Measurements from ENCODE around the gene C6orf15. TPM values are rescaled to one million over a fixed set of nuclear protein-coding genes. Genes with fewer than 3 reads are reported as not detected.

C6orf15 gene
- total and polyA plus RNA-seq, 2 donors (not counting 3 experiments of a cell fraction or from before 2014, with no cell fraction given) = not detected

GRCh38 chr6:31096215-31096614 lies 16.2 kb downstream of the C6orf15 start:
- Histone ChIP-seq H3K36me3 (ENCODE audit: control insufficient read depth in 2 of 2, extremely low read depth in 1 of 2, insufficient read depth in 2 of 2, low read length in 2 of 2) (no peaks in the 10 kb centered on the region), H3K4me3 (replicated peaks in 1 of 3; ENCODE audit: insufficient read depth in 1 of 3, low read depth in 1 of 3, low read length in 3 of 3) (no peak overlapping the region), H3K4me2 (ENCODE audit: insufficient read depth, low read length) (no peak overlapping the region), H3K4me1 (ENCODE audit: control insufficient read depth, extremely low read depth, insufficient read depth, low read length) (peaks cover 41% of the 10 kb centered on the region), H3K27me3 (ENCODE audit: control insufficient read depth in 2 of 2, insufficient read depth in 2 of 2, low read length in 2 of 2) (no peaks in the 10 kb centered on the region), H2AFZ (ENCODE audit: low read depth, low read length) (no peak overlapping the region), H3K27ac (ENCODE audit: insufficient read depth, low read depth, low read length) (no peak overlapping the region), H4K20me1 (replicated peaks; ENCODE audit: control insufficient read depth, extremely low read depth, insufficient read depth, low read length) (no peaks in the 10 kb centered on the region), H3K9me3 (replicated peaks; ENCODE audit: control insufficient read depth, insufficient read depth, low read length) (no peaks in the 10 kb centered on the region), H3K79me2 (ENCODE audit: control insufficient read depth, insufficient read depth, low read length) (no peaks in the 10 kb centered on the region), H3K9ac (replicated peaks; ENCODE audit: extremely low read depth, insufficient read depth, low read length) (no peak overlapping the region), H3K9me1 (replicated peaks; ENCODE audit: control insufficient read depth, extremely low read depth, insufficient read depth, low read length) (no peaks in the 10 kb centered on the region)
- CTCF ChIA-PET = interaction anchor here (0.8 to 6.3 kb wide), 4 partner anchors 9 to 274 kb away, joined by 3 to 45 read pairs (median 14); partner anchors contain the start of gene PSORS1C1
- TF ChIP-seq CTCF (IDR thresholded peaks at IDR 0.05; ENCODE audit: extremely low read depth in 1 of 2, insufficient read depth in 1 of 2, low read depth in 1 of 2, low read length in 2 of 2) (no peak), POLR2A (IDR thresholded peaks at IDR 0.05; ENCODE audit: low read depth, low read length) (no peak), MYC (IDR thresholded peaks at IDR 0.05; ENCODE audit: low read depth, low read length) (no peak), FOS (IDR thresholded peaks at IDR 0.05; ENCODE audit: borderline replicate concordance, insufficient read depth, low read length) (no peak)
- POLR2A ChIA-PET = no interaction called here
- dilution Hi-C loops (cut with MboI; ENCODE audit: extremely low pct_ligation_motif_present, low sequenced_read_pairs) = no loop called here
- intact Hi-C loops (cut with micrococcal nuclease) = loop anchor here (2.0 kb wide), 1 partner anchor 27 kb away; no protein-coding TSS in a partner anchor
- BruUV-seq (replicated peaks) = no TSS peak
- no peak for DNase-seq (ENCODE audit: low read depth, low spot score)
- FAIRE-seq = no peak

- ChIA-PET CTCF (interaction anchor here (1.1 to 6.3 kb wide), 7 partner anchors 15 to 415 kb away, joined by 3 to 45 read pairs (median 5); partner anchors contain the start of gene PSORS1C1), POLR2A (interaction anchor here (1.4 to 1.9 kb wide), 2 partner anchors 20 to 25 kb away, joined by 3 to 8 read pairs; partner anchors contain the start of gene PSORS1C1)
- no peak overlapping the region for H3K9ac ChIP-seq (replicated peaks; ENCODE audit: extremely low read depth, insufficient read depth, low read length)
- no peaks in the 10 kb centered on the region for H3K79me2 ChIP-seq (ENCODE audit: control insufficient read depth, insufficient read depth, low read length)
- DNase-seq (ENCODE audit: low read depth, low spot score) = peak; percentile 88
- no peak for TF ChIP-seq EZH2 (IDR thresholded peaks at IDR 0.05; ENCODE audit: borderline replicate concordance, low read depth, low read length, severe bottlenecking)
- TF ChIP-seq GATA2 (IDR thresholded peaks at IDR 0.05; ENCODE audit: insufficient read depth, insufficient read length, low read depth, low read length) = peak; percentile 55
- TF ChIP-seq JUN (IDR thresholded peaks at IDR 0.05; ENCODE audit: borderline replicate concordance, insufficient read depth, insufficient read length, low read depth) = peak; percentile 66
- TF ChIP-seq POLR2AphosphoS5 (IDR thresholded peaks at IDR 0.05; ENCODE audit: insufficient read depth, low read depth, low read length) = peak; percentile 78
- peak; percentile 46 for TF ChIP-seq POLR2A (IDR thresholded peaks at IDR 0.05; ENCODE audit: low read depth, low read length)
- TF ChIP-seq MYC (IDR thresholded peaks at IDR 0.05; ENCODE audit: low read depth, low read length) = no peak
- TF ChIP-seq CTCF (IDR thresholded peaks at IDR 0.05; ENCODE audit: extremely low read depth in 1 of 2, insufficient read depth in 1 of 2, low read depth in 1 of 2, low read length in 2 of 2) = no peak
- TF ChIP-seq FOS (IDR thresholded peaks at IDR 0.05; ENCODE audit: borderline replicate concordance, insufficient read depth, low read length) = peak; percentile 36
- TF ChIP-seq MAX (IDR thresholded peaks at IDR 0.05; ENCODE audit: insufficient read depth, insufficient read length) = no peak
- peak overlapping the region in 1 of 3 experiments; percentile 23 for H3K4me3 ChIP-seq (replicated peaks in 1 of 3; ENCODE audit: insufficient read depth in 1 of 3, low read depth in 1 of 3, low read length in 3 of 3)
- no peaks in the 10 kb centered on the region for H3K9me1 ChIP-seq (replicated peaks; ENCODE audit: control insufficient read depth, extremely low read depth, insufficient read depth, low read length)
- H3K4me1 ChIP-seq (ENCODE audit: control insufficient read depth, extremely low read depth, insufficient read depth, low read length) = peaks cover 41% of the 10 kb centered on the region
- BruUV-seq (replicated peaks) = no TSS peak
- no peaks in the 10 kb centered on the region for H3K27me3 ChIP-seq (ENCODE audit: control insufficient read depth in 2 of 2, insufficient read depth in 2 of 2, low read length in 2 of 2)
- no peaks in the 10 kb centered on the region for H3K9me3 ChIP-seq (replicated peaks; ENCODE audit: control insufficient read depth, insufficient read depth, low read length)
- FAIRE-seq = peak; percentile 97
- H3K36me3 ChIP-seq (ENCODE audit: control insufficient read depth in 2 of 2, extremely low read depth in 1 of 2, insufficient read depth in 2 of 2, low read length in 2 of 2) = no peaks in the 10 kb centered on the region
- H4K20me1 ChIP-seq (replicated peaks; ENCODE audit: control insufficient read depth, extremely low read depth, insufficient read depth, low read length) = no peaks in the 10 kb centered on the region
- intact Hi-C loops (cut with micrococcal nuclease) = loop anchor here (1.0 to 2.0 kb wide), 2 partner anchors 20 to 34 kb away; partner anchors contain the start of gene PSORS1C1
- dilution Hi-C loops (cut with MboI; ENCODE audit: extremely low pct_ligation_motif_present, low sequenced_read_pairs) = no loop called here
- peak overlapping the region; percentile 75 for H3K4me2 ChIP-seq (ENCODE audit: insufficient read depth, low read length)
- H3K27ac ChIP-seq (ENCODE audit: insufficient read depth, low read depth, low read length) = peak overlapping the region; percentile 41
- H2AFZ ChIP-seq (ENCODE audit: low read depth, low read length) = no peak overlapping the region
Measured at GRCh38 chr6:31094389-31094881, 17.9 kb downstream of the C6orf15 start.

Data from endothelial cell of umbilical vein (primary cell).